Measurements from ENCODE around the gene KLK15.

Gene KLK15

GRCh38 chr19:50850738-50851137 is 17.4 kb upstream of the KLK15 start:
- DNase-seq = no peak
- in situ Hi-C loops (cut with MboI; ENCODE audit: low pct_unique_long_range_greater_than_20kb, low sequenced_read_pairs) = no loop called here

- in situ Hi-C loops (cut with MboI; ENCODE audit: low pct_unique_long_range_greater_than_20kb, low sequenced_read_pairs) = no loop called here
Observed at GRCh38 chr19:50844296-50844935, 11.0 kb upstream of the KLK15 start.

GRCh38 chr19:50843701-50844221 is 10.4 kb upstream of the KLK15 start:
- in situ Hi-C loops (cut with MboI; ENCODE audit: low pct_unique_long_range_greater_than_20kb, low sequenced_read_pairs) = no loop called here
- no peak for DNase-seq

More at GRCh38 chr19:50844296-50844935, 11.0 kb upstream of the KLK15 start:
- DNase-seq = no peak

- no peak for DNase-seq
- in situ Hi-C loops (cut with MboI; ENCODE audit: low pct_unique_long_range_greater_than_20kb, low sequenced_read_pairs) = no loop called here
Observed at GRCh38 chr19:50843205-50843604, 9.8 kb upstream of the KLK15 start.

DNA sequence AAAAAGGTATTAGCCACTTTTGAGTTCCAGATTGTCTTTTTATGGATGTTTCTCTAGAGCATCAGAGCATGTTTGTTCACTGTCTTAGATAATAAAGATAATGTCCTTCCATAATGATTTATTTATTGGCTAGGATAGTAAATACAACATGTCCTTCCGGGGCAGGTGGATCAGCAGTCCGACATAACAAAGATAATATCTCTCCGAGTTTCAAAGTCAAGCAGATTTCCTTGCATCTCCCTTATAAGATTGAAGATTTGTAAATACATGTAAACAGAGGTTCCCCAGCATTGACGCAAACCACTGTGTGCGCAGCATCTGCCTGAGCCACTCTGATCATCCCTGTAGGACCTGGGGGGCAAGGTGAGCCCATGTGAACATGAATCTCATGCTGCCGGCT is 8.8 kb upstream of the KLK15 start:
- in situ Hi-C loops (cut with MboI; ENCODE audit: low pct_unique_long_range_greater_than_20kb, low sequenced_read_pairs) = no loop called here
- no peak for DNase-seq

DNA sequence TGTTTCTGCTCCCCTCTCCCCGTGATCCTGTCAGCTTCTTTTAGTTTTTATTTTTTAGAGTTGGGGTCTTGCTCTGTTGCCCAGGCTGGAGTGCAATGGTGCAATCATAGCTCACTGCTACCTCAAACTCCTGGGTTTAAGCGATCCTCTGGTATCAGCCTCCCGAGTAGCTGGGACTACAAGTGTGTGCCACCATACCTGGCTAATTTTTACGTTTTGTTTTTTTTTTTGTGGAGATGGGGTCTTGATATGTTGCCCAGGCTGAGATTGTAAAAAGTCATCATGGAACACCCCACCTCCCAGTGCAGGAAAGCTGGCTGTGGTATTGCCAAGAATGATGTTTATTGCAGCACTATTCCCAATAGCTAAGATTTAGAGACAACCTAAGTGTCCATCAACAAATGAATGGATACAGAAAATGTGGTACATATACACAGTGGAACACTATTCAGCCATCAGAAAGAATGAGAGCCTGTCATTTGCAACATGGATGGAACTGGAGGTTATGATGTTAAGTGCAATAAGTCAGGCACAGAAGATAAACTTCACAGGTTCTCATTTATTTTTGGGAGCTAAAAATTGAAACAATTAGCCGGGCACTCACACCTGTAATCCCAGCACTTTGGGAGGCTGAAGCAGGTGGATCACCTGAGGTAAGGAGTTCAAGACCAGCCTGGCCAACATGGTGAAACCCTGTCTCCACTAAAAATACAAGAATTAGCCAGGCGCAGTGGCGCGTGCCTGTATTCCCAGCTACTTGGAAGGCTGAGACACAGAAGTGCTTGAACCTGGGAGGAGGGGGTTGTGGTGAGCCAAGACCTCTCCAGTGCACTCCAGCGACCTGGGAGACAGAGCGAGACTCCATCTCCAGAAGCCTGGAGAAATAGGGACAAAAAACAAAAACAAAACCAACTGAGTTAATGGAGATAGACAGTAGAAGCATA is 6.6 kb upstream of the KLK15 start:
- in situ Hi-C loops (cut with MboI; ENCODE audit: low pct_unique_long_range_greater_than_20kb, low sequenced_read_pairs) = no loop called here

DNA sequence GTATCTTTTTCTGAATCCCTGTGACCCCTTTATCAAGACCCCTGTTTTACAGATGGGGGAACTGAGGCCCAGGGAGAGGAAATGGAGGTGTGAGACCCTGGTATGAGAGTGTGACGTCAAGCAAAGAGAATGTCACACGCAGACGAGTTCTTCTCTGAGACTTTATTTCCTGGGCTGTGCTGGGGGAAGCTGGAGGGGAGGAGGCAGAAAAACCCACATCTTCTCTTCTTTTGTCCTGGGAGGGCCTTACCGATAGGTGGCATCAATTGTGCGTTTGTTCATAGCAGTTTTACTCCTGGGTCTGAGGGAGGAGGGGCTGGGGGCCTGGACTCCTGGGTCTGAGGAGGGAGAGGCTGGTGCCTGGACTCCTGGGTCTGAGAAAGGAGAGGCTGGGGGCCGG is 4.9 kb upstream of the KLK15 start:
- in situ Hi-C loops (cut with MboI; ENCODE audit: low pct_unique_long_range_greater_than_20kb, low sequenced_read_pairs) = no loop called here
- peak; percentile 47 for DNase-seq

More for the DNA sequence above, 6.6 kb upstream of the KLK15 start:
- DNase-seq = no peak

DNA sequence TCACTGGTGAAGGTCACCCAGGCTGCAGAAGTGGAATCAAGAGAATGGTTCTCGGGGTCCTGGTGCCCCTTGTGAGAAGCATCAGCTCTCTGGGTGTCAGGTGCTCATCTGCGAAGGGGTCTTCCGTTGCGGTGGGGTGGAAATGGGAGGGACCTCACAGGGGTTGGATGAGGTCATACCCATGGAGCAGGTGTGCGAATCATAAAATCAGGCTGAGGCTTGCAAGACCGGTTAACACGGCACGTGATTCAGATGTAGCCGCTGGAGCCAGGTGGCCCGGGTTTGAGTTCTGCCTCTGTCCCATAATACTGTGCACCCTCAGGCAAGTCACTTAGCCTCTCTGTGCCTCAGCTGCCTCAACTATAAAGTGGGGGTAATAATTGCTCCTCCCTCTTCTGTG is 3.9 kb upstream of the KLK15 start:
- DNase-seq = no peak
- in situ Hi-C loops (cut with MboI; ENCODE audit: low pct_unique_long_range_greater_than_20kb, low sequenced_read_pairs) = no loop called here

GRCh38 chr19:50836543-50837195 is 3.3 kb upstream of the KLK15 start:
- in situ Hi-C loops (cut with MboI; ENCODE audit: low pct_unique_long_range_greater_than_20kb, low sequenced_read_pairs) = no loop called here
- no peak for DNase-seq

DNA sequence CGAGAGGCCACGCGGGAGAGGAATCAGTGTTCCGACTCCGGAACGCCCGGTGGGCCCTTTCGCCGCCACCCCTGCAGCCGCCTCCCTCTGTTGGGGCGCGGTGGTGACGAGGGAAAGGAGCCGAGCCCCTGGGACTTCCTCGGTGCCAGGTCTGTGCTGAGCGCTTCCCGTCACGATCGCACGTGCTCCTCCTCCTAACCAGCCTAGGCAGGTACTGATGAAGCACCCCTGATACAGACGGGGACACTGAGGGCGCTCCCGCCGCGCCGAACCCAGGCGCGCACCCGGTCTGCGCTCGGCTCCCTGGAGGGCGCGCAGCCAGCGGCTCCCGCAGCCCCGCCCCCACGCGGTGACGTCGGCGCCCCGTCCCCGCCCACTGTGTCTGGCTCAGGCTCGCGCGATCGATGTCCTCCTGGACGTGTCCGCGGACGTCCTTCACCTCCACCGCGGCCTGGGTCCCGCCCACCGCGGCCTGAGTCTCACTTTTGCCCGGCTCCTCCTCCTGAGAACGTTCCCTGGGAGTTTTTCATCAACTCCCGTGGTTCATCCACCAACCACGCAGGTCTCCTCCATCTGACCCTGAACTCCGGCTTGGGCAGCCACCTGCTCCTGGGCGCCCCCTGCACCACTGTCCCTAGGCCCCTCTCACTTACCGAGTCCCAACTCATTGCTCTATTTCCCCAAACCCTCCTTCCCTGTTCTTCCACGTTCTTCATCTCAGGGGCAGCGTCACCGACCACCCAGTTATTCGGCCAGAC is 2.6 kb upstream of the KLK15 start:
- DNase-seq = peak; percentile 64
- in situ Hi-C loops (cut with MboI; ENCODE audit: low pct_unique_long_range_greater_than_20kb, low sequenced_read_pairs) = no loop called here

DNA sequence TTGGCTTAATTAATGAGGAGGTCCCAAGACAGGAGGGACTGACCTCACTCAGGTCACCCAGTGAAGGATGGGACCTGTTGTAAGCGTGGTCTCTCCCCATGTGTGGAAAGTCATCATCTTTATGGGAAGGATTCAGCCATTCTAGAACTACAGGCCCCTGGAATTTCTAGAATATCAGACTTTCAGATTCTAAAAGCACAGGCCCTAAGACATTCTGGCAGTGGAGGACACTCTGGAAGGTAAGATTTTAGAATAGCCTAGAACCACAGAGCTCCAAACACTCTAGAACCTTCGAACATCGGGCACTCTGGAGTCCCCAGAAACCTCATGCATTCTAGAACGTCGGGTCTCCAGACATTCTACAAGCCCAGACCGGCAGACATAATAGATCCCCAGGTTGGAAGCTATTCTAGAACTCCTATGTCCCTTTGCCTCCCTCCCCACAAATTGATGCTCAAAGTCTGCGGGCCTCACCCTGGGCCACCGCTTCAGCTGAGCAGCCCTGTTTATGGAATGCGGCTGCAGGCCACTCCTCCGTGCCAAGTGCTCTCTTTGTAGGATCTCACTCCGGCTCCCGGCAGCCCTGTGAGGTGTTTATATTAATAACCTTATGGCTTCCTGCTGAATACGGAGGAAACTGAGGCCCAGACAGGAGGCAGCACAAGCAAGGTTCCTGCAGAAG is 1.9 kb upstream of the KLK15 start:
- in situ Hi-C loops (cut with MboI; ENCODE audit: low pct_unique_long_range_greater_than_20kb, low sequenced_read_pairs) = no loop called here
- no peak for DNase-seq

- no peak for DNase-seq
- in situ Hi-C loops (cut with MboI; ENCODE audit: low pct_unique_long_range_greater_than_20kb, low sequenced_read_pairs) = no loop called here
Observed at GRCh38 chr19:50833802-50834167, 411 bp upstream of the KLK15 start.

GRCh38 chr19:50832666-50833065 is 708 bp downstream of the KLK15 start:
- in situ Hi-C loops (cut with MboI; ENCODE audit: low pct_unique_long_range_greater_than_20kb, low sequenced_read_pairs) = no loop called here

GRCh38 chr19:50831026-50831396 is 2.4 kb downstream of the KLK15 start:
- in situ Hi-C loops (cut with MboI; ENCODE audit: low pct_unique_long_range_greater_than_20kb, low sequenced_read_pairs) = no loop called here

More at GRCh38 chr19:50832666-50833065, 708 bp downstream of the KLK15 start:
- DNase-seq = no peak

GRCh38 chr19:50830266-50831025 is 2.9 kb downstream of the KLK15 start:
- DNase-seq = no peak
- in situ Hi-C loops (cut with MboI; ENCODE audit: low pct_unique_long_range_greater_than_20kb, low sequenced_read_pairs) = no loop called here

More at GRCh38 chr19:50831026-50831396, 2.4 kb downstream of the KLK15 start:
- DNase-seq = no peak

- in situ Hi-C loops (cut with MboI; ENCODE audit: low pct_unique_long_range_greater_than_20kb, low sequenced_read_pairs) = no loop called here
- DNase-seq = no peak
Observed at GRCh38 chr19:50829801-50830200, 3.6 kb downstream of the KLK15 start.

DNA sequence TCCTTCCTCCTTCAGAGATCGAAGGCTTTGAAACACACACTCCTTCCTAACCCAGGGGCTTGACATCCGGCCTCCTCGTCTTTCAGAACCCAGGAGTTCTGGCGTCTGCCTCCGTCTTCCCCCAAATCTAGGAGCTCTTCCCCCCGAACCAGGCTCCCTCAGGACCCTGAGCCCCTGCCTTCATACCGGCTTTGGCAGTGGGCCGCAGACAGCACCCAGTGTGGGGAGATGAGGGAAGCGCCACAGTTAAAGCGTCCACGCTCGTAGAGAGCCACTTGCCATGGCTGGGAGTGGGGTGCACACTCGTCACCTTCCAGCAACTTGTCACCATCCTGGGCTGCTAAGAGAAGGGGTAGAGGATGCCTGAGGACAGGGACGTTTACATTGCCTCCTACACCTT is 5.9 kb downstream of the KLK15 start:
- in situ Hi-C loops (cut with MboI; ENCODE audit: low pct_unique_long_range_greater_than_20kb, low sequenced_read_pairs) = no loop called here
- no peak for DNase-seq
